Measurements from ENCODE around the gene LTO1. TPM values are rescaled to one million over a fixed set of nuclear protein-coding genes. Genes with fewer than 3 reads are reported as not detected.
A peak's percentile ranks its signal among the peaks of the same experiment; 100 is the strongest.

The LTO1 gene
- total RNA-seq, 1 experiment from 2014 or later: 27.5 TPM

DNA sequence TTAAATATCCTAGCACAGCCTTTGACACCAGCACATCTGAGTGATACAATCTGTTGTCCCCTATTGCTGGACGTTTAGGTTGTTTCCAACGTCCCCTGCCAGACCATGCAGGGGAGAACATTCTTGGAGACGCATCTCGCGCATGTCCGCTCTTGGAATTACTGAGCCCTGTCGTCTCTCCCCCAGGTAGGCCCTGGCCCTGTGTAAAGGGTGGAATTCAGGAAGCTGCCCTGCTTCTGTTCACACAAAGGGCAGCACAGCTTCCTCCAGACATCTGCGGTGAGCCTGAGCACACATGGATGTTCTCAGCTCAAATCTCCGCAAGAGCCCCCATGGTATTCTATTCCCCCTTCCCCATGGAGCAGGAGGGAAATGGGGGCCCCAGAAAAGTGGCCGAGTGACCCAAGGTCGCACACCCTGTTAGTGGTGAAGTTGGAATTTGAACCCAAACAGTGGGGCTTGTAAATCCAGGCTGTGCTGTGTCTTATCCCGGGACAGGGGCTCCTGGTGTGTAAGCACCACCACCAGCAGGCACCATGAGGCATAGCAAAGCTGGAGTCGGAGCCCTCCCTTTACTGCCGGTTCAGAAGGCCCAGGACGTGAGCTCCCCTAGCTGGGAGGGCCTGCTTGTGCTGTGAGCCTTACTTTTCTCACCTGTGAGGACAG, 33.7 kb upstream of the LTO1 start:
- ATAC-seq (peak; percentile 49), DNase-seq (ENCODE audit: low spot score) (peak; percentile 54)
- POLR2A ChIA-PET: interaction anchor here (0.9 kb wide), 1 partner anchor 70 kb away, joined by 4 read pairs; no protein-coding TSS in a partner anchor
- no peaks in the 10 kb centered on the region for H3K36me3 Mint-ChIP-seq
- H3K9me3 Mint-ChIP-seq: no peaks in the 10 kb centered on the region
- 0 out of 2 replicates have a peak, but pooled peaks have one; percentile 10 for TF ChIP-seq GABPB1 (CRISPR knock-in tag; IDR thresholded peaks at IDR 0.05)
- no peak for TF ChIP-seq TP53 (CRISPR knock-in tag; IDR thresholded peaks at IDR 0.05)
- TF ChIP-seq ZNF219 (CRISPR knock-in tag; IDR thresholded peaks at IDR 0.05; ENCODE audit: borderline replicate concordance): no peak
- H3K27me3 Mint-ChIP-seq (ENCODE audit: low read depth): peaks cover 7% of the 10 kb centered on the region
- peaks cover 53% of the 10 kb centered on the region for H3K4me1 Mint-ChIP-seq
- H3K4me3 Mint-ChIP-seq: no peak overlapping the region
- no peak overlapping the region for H3K27ac Mint-ChIP-seq
- CTCF ChIA-PET: interaction anchor here (0.6 to 2.4 kb wide), 28 partner anchors 8 to 487 kb away, joined by 3 to 16 read pairs (median 4); partner anchors contain the start of genes FGF3 and LTO1

DNA sequence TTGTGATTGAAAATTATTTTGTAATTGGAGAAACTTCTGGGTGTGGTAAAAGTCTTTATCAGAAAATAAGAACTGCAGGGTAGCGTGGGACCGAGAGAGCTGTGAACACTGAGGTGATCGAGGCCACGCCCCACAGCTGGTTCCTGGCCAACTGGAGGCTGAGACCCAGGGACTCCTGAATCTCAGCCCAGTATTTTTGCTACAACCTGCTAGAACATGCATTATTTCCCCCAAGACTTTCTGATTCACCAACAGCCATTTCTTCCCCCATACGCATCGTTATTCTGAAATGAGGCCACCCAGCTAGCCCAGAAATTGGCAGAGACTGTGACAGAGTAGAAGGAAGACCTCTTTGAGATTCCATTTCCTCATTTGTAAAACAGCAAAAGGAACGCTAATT, 32.0 kb upstream of the LTO1 start:
- no peak overlapping the region for H3K4me3 Mint-ChIP-seq
- CTCF ChIA-PET: interaction anchor here (1.0 to 4.7 kb wide), 8 partner anchors 10 to 182 kb away, joined by 3 to 50 read pairs (median 3); no protein-coding TSS in a partner anchor
- no peaks in the 10 kb centered on the region for H3K9me3 Mint-ChIP-seq

More for the DNA sequence above, 32.0 kb upstream of the LTO1 start:
- H3K36me3 Mint-ChIP-seq: no peaks in the 10 kb centered on the region
- H3K27me3 Mint-ChIP-seq (ENCODE audit: low read depth): peaks cover 7% of the 10 kb centered on the region
- H3K27ac Mint-ChIP-seq: no peak overlapping the region; the same call in 1 of the 2 replicates
- ATAC-seq (no peak), DNase-seq (ENCODE audit: low spot score) (peak; percentile 49)
- TF ChIP-seq GRHL2 (CRISPR knock-in tag; IDR thresholded peaks at IDR 0.05; ENCODE audit: insufficient replicate concordance, severe bottlenecking): no peak
- no peak for TF ChIP-seq ZNF416 (CRISPR knock-in tag; IDR thresholded peaks at IDR 0.05)
- TF ChIP-seq EMX1 (CRISPR knock-in tag; IDR thresholded peaks at IDR 0.05): no peak
- TF ChIP-seq, protein P1, sequence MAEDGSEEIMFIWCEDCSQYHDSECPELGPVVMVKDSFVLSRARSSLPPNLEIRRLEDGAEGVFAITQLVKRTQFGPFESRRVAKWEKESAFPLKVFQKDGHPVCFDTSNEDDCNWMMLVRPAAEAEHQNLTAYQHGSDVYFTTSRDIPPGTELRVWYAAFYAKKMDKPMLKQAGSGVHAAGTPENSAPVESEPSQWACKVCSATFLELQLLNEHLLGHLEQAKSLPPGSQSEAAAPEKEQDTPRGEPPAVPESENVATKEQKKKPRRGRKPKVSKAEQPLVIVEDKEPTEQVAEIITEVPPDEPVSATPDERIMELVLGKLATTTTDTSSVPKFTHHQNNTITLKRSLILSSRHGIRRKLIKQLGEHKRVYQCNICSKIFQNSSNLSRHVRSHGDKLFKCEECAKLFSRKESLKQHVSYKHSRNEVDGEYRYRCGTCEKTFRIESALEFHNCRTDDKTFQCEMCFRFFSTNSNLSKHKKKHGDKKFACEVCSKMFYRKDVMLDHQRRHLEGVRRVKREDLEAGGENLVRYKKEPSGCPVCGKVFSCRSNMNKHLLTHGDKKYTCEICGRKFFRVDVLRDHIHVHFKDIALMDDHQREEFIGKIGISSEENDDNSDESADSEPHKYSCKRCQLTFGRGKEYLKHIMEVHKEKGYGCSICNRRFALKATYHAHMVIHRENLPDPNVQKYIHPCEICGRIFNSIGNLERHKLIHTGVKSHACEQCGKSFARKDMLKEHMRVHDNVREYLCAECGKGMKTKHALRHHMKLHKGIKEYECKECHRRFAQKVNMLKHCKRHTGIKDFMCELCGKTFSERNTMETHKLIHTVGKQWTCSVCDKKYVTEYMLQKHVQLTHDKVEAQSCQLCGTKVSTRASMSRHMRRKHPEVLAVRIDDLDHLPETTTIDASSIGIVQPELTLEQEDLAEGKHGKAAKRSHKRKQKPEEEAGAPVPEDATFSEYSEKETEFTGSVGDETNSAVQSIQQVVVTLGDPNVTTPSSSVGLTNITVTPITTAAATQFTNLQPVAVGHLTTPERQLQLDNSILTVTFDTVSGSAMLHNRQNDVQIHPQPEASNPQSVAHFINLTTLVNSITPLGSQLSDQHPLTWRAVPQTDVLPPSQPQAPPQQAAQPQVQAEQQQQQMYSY (CRISPR knock-in tag; IDR thresholded peaks at IDR 0.05): no peak
- TF ChIP-seq TEAD1 (CRISPR knock-in tag; IDR thresholded peaks at IDR 0.05): no peak
- TF ChIP-seq NR2C2 (CRISPR knock-in tag; IDR thresholded peaks at IDR 0.05): no peak
- no peak for TF ChIP-seq ATF1 (CRISPR knock-in tag; IDR thresholded peaks at IDR 0.05)
- TF ChIP-seq, protein P2, sequence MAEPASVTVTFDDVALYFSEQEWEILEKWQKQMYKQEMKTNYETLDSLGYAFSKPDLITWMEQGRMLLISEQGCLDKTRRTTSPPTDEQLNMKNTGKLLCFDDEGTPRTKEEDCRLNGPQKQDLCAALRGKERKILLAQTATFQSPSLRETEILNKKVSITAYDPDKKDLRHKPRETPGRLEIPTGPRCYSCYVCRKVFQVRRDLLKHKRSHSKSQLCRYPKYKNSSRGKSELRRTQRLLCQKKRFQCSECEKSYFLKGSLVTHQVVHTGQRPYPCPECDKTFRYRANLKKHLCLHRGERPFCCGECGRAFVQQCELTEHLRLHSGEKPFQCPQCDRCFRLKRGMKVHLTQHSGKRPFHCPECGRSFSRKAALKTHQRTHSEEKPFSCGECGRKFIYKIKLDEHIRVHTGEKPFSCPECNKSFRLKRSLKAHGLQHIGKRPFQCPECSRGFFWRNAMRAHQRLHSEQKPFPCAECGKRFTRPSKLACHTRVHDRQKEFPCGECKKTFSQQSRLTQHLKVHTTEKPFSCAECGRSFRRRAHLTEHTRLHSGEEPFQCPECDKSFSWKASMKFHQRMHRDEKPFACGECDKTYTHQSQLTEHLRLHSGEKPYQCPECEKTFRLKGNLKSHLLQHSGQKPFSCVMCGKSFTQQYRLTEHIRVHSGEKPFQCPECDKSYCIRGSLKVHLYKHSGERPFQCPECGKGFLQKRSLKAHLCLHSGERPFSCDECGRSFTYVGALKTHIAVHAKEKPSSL (CRISPR knock-in tag; conservative IDR thresholded peaks at IDR 0.05): no peak
- no peak for TF ChIP-seq ZNF396 (CRISPR knock-in tag; IDR thresholded peaks at IDR 0.05; ENCODE audit: borderline replicate concordance)
- TF ChIP-seq ZNF317 (CRISPR knock-in tag; IDR thresholded peaks at IDR 0.05; ENCODE audit: borderline replicate concordance, low read depth): no peak
- no peak for TF ChIP-seq ZNF138 (CRISPR knock-in tag; conservative IDR thresholded peaks at IDR 0.05)
- no peak for TF ChIP-seq OVOL2 (CRISPR knock-in tag; IDR thresholded peaks at IDR 0.05; ENCODE audit: borderline replicate concordance)
- TF ChIP-seq, protein P3, sequence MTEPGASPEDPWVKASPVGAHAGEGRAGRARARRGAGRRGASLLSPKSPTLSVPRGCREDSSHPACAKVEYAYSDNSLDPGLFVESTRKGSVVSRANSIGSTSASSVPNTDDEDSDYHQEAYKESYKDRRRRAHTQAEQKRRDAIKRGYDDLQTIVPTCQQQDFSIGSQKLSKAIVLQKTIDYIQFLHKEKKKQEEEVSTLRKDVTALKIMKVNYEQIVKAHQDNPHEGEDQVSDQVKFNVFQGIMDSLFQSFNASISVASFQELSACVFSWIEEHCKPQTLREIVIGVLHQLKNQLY (CRISPR knock-in tag; IDR thresholded peaks at IDR 0.05): no peak
- TF ChIP-seq CBFB (CRISPR knock-in tag; IDR thresholded peaks at IDR 0.05; ENCODE audit: low read depth): no peak
- POLR2A ChIA-PET: no interaction called here
- H3K4me1 Mint-ChIP-seq: peaks cover 46% of the 10 kb centered on the region
